ENCODE results near the gene KLF11.

The KLF11 gene

DNA sequence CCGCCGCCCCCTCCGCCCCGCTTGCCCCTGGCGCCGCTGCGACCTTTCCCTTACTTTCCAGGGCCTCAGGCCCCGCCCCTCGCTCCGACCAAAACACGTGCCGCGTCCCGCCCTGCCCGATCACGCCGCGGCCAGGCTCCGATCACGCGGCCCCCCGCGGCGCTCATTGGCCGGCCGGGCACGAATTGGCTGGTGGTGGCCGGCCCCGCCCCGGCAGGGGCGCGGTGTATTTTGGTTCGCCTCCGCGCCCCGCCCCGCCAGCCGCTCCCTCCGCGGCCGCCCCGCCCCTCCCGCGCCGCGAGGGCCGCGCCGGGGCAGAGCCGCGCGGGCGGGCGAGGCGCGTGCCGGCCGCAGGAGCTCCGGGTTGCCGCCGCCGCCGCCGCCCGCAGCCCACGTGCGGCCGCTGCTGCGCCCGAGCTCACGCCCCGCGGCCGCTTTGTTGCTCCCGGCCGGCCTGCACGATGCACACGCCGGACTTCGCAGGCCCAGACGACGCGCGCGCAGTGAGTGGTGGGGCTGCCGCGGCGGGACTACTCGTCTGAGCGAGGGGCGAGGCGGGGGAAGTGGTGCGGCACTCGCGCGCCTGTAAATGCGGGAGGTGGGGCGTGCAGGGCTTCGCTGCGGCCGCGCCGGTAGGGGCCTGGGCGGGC lies at the start of gene KLF11:
Gene KLF11 (plus strand): TSS at position 295 of the 650 bp plus-strand sequence. CDS start 167 bp downstream, at position 462.
- no peak for FAIRE-seq

DNA sequence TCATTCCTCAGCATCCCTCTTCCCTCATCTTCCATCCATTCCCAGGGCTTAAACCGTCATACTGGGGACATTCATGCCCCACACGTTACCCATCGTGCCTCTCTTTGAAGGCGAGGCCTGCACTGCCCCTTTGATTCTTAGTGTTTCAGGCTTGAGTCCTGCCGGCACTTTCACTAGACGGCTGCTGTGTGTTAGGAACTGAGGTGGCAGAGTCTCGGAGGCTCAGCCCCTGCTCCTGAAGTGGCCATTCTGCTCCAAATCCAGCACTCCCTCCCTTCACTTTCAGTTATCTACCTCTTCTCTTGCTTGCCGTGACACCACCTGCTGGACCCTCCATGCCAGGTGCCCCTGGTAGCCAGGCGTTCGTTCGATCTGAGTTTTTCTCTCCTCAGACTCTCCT lies 48.9 kb upstream of the KLF11 start:
- FAIRE-seq = no peak

DNA sequence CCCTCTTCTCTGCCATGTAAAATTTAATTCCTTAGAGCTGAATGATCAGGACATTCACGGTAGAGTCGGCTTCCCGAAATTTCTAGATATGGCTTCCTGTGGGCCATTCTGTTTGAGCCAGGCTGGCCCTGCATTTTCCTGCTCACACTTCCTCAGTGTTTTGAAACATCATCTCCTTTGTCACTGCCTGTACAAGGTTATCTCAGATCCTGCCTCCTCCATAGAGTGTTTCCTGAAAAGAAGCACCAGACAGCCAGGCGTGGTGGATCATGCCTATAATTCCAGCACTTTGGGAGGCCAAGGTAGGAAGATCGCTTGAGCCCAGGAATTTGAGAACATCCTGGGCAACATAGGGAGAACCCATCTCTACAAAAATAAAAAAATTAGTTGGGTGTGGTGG lies 48.3 kb upstream of the KLF11 start:
- no peak for FAIRE-seq

DNA sequence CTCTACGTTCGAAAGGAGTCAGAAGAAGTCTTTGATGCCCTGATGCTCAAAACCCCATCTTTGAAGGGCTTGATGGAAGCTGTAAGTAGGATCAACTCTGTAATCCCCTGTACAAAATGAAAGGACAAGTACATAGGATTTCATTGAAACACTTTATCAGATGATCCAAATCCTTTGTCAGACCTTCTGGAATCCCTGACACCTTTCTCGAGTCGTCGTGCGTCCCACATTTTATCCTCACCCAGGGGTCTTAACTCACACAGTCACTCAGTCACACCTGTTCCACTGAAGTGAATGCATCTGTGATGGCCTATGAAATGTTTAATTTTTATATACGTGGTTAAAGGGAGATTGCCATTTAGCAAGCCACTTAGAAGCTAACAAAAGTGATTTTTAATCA lies 47.0 kb upstream of the KLF11 start:
- no peak for FAIRE-seq

DNA sequence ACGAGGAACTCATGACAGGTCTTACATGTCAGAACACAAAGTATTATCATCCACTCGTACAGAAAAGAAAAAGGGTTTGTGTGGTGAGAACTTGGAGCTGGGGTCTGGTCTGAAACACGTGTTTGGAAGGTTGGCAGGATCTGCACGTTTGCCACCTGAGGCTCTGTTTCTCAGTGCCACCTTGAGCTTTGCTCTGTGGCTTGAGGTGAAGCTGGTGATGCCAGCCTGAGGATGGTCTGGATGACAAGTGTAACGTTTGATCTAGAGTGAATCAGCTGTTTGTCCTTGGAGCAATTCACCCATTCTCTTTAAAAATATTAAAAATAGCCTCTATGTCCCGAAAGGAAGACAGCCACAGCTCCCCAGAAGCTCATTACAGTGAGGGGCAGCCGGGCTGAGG lies 45.4 kb upstream of the KLF11 start:
- no peak for FAIRE-seq

DNA sequence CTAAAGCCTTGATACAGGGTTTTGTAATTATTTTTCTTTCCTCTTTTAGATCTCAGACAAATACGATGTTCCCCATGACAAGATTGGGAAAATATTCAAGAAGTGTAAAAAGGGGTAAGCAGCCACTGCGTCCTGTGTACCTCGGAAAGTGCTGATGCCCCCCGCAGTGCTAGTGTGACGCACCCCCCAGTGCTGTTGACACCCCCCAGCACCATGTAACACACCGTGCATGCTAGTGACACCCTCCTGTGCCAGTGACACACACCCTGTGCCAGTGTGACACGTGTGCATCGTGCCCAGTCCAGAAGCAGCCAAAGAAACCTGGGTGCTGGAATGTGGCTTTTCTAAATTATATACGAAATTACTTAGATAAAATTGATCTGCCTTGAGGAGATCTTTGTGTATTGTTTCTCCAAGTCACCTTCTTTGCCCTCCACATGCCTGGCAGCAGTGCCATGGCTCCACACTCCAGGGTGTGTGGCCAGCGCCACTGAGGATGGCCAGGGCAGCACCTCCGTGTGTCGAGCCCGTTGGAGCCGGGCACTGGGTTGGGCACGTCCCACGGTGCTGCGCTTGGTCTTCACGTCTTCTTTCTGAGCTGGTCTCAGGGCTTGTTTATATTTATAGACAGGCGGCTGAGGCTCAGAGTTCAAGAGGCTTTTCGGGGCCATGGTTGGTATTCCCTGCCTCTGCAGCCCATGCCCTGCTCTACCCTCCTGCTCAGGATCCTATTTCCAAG lies 44.3 kb upstream of the KLF11 start:
- no peak for FAIRE-seq

DNA sequence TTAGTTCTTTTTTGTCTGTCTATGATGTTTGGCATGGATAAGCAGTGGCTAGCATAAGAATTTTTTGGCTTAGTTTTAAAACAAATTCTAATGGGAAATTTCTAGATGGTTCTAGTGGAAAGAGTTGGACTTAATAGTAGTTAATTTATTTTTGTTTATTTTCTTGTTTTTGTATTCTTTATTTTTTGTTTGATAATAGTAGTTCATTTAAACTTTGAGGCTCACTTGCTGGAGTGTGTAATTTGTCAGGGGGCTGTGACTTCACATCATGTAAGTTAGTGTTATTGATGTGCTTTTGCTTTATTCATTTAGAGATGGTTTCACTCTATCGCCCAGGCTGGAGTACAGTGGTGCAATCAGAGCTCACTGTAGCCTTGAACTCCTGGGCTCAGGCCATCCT lies 43.7 kb upstream of the KLF11 start:
- no peak for FAIRE-seq

DNA sequence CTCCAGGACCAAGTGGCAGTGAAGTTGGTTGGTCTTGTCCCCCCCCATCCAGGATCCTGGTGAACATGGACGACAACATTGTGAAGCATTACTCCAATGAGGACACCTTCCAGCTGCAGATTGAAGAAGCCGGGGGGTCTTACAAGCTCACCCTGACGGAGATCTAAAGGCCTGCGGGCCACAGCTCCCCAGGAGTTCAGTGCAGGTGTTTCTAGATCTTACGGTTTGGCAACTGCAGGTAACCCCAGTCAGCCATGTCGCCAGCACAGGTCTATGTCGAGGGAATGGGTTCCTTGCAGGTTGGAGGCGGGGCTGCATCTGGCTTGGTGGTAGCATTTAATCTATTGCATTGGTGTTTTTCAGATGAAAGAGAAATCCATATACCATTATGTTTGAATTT lies 42.8 kb upstream of the KLF11 start:
- no peak for FAIRE-seq

DNA sequence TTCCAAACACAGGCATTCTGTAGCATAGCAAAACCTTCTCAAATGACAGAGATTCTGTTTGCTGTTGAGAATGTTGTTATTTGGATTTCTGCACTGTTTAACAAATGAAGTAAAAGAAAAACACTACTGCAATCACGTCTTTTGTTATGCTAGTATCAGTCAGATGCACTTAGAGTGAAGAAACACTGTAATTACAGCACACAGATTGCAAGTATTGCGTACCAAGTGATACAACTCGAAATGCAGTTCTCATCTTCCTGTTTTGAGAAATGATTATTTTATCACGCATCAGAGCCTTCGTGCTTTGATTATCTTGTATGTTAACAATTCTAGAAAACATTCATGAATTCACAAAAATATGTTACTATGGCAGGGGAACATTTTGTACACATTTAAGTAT lies 41.8 kb upstream of the KLF11 start:
- no peak for FAIRE-seq

DNA sequence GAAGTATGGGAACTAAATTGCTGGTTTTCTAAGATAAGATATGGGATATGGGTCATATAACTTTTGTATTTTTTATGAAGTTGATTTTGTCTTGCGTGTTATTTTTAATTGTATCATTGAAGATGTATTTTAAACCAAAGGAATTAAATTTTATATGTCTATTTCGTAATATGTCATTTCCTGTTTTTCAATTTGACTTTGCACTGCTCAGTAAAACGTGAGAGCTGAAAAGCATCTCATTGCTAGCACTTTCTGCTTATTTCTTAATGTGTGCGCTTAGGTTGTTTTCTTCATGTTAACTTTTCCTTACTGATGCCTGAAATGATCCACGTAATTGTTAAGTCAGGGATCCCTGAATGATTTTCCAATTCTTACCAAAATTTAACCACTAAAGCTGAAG lies 41.2 kb upstream of the KLF11 start:
- FAIRE-seq = no peak

DNA sequence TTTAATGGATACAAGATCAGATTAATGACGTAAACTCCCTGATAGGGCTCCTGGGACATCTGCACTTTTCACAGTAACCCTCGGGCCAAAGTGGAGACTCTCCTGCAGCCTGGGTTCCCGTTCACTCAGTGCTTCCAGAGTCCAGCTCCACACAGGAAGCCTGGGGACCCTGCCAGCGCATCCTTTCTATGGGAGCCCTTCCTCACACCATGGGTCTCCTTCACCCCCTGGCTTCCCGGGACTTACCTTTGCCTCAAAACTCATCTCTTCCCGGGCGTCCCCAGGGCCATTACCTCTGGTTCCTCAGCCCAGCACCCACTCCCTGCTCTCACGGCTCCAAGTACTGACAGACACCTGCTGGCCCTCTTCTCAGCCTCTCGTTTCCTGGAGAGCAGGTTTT lies 40.7 kb upstream of the KLF11 start:
- FAIRE-seq = no peak

DNA sequence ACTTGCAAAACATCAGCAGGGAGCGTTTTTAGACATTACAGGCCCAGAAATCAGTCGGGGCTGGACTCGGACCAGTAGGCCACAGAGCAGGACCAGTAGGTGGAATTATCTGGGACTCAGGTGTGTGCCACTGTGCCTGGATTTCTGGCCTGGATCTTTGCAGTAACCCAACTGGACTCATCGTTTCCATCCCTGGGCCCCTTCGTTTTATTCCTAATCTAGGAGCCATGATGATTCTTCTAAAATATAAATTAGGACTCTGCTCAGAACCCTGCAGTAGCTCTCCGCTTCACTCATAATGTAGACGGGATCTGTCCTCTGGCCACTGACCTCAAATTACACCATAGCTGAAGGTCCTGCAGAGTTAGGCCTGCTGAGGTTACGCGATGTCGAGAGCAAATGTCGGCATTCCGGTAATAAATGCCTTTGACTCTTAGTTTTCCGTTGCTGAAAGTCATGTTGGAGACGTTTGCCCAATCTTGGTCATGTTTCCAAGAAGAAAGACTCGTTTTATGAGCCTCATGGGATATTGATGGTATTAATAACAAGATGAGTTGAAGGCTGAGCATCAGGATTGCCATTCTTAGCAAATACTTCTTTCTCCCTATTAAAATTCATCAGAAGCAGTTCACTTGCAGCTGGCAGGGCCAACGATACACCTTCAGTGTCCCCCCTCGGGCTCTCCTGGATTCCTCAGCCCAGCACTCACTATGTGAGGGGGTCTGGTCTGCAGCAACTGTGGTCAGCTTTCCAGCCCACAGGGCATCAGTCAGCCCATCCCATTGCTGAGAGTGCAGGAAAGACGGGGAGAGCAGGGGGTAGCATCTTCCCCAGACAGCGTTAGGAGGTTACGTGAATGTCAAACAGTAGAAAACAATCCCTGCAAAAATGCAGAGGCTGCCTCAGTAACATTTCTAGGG lies 39.9 kb upstream of the KLF11 start:
- FAIRE-seq = no peak

DNA sequence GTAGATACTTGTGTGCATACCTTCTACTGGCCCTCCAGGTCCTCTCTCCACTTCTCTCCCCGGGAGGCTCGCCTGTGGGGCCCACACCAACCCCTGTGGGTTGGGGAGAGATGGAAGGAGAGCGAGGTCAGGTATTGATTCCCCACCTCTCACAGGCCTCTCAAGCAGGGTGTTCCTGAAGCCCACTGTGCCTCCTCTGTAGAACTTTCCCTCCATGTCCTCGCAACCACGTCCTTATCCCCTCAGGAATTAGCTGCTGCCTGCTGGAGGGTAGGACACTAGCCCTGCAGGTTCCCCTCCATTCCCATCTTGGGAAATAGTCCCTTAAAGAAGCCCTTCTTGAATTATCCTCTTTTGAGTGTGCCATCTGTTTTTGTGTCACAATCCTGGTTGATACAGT lies 38.9 kb upstream of the KLF11 start:
- FAIRE-seq = no peak

DNA sequence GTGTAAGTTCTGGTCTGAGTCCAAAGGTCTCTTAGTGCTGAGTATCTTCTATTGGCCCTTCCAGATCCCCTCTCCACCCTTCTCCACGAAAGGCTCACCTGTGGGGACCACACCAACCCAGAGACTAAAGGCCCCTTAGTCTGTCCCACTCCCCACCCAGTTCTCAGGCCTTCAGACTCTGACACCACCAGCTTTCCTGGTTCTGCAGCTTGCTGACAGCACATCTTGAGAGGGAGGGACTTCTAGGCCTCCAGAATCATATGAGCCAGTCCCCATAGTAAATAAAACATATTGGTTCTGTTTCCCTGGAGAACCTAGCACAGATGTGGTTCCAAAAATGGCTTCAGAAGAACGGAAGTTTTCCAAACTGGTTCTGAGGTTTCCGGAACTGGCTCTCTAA lies 38.5 kb upstream of the KLF11 start:
- FAIRE-seq = no peak

DNA sequence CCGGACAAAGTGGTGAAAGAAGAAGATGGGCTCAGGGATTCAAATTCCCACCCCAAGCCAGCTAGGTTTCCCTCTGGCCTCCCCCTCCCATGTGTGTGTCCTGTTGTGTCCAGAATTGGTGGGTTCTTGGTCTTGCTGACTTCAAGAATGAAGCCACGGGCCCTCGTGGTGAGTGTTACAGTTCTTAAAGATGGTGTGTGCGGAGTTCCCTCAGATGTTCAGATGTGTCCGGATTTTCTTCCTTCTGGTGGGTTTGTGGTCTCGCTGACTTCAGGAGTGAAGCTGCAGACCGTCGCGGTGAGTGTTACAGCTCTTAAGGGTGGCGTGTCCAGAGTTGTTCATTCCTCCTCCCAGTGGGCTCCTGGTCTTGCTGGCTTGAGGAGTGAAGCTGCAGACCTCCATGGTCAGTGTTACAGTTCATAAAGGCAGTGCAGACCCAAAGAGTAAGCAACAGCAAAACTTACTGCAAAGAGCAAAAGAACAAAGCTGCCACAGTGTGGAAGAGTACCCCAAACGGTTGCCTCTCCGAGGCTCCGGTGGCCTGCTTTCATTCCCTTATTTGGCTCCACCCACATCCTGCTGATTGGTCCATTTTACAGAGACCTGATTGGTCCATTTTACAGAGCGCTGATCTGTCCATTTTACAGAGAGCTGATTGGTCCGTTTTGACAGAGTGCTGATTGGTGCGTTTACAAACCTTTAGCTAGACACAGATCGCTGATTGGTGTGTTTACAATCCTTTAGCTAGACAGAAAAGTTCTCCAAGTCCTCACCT lies 37.7 kb upstream of the KLF11 start:
- no peak for FAIRE-seq

DNA sequence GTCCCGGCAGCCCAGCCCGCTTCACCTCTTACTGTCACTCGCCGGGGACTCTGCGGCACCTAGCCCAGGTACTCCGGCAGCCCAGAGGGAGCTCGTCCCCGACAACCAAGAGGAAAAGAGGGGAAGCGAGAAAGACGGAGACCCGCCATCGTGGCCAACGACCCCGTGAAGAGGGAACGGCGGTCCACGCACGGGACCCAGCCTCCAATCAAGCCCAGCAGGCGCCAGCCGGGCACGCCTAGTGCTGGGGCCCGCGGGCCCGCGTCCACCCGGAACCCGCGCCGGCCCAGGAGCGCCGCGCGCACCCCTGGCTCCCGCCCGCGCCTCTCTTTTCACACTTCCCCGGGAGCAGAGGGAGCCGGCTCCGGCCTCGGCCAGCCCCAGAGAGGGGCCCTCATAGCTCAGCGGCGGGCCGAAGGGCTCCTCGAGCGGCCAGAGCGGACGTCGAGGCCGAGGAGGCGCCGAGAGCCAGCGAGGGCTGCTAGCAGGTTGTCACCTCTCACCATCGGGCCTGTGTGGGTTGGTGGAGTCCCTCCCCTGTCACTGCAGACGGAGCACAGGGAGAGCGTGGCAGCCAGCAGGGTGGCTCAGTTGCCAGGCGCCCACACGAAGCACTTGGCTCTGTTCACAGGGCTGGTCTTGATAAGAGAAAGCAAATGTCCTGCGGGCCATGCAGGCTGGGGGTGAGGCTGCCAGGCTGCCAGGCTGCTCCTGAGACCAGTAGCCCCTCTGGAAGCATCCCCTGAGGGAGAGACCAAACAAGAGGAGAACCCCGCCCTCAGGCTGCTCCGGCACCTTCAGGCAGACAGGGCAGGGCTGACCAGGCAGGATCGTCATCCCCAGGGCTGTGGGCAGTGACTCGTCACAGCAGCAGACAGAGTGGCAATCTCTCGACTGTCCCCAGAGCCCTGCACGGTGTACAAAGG lies 36.9 kb upstream of the KLF11 start:
- FAIRE-seq = no peak

DNA sequence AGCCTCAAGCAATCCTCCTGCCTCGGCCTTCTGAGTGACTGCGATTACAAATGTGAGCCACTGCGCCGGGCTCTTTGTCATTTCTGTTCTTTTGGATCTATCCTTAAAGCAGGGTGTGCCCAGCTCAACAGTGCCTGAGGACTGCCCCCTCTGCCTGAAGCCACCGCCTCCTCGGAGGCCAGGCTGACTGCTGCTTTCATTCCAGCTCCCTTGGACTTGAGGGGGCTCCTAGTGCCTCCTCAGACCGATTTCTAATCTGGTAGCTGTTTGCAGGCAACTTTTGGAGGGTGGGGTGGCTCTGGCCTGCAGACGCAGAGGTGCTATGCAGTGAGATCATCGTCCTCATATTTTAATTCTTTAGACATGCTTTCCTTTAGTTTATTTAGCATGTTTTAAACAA lies 35.9 kb upstream of the KLF11 start:
- no peak for FAIRE-seq

DNA sequence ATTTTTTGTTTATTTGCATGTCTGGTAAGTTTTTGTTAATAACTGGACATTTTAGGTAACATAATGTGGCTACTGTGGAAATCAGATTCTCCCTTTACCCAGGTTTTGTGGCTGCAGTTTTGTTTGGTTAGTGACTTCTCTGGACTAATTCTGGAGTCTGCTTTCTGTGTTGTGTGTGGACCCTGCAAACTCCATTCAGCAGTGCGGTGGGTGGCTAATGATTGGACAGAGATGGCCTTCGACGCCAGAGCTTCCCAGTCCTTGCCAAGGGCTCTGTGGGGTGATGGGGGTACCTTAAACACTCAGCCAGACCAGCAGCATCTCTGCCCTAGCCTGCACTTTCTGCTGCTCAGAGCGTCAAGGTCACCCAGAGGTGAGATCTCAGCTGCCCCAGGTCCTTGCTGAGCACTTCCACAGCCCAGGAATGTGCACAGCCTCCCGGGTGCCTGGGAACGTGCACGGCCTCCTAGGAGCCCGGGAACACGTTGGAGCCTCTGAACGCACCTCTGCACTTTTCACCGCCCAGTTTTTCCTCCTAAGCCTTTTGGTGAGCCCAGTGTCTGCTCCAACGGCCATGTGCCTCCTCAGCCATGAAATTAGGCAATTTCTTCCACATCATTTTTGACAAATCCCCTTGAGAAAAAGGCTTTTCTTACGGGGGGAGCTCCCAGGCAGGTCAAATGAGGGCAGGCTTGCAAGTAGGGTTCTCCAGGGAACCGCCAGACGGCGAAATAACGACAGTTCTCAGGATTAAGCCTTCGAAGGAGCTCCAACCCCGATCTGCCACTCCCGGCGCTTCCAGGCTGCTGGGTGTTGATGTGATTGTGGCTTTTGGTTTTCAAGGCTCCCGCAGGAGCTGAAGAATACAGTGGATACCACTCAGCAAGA lies 35.2 kb upstream of the KLF11 start:
- FAIRE-seq = no peak

DNA sequence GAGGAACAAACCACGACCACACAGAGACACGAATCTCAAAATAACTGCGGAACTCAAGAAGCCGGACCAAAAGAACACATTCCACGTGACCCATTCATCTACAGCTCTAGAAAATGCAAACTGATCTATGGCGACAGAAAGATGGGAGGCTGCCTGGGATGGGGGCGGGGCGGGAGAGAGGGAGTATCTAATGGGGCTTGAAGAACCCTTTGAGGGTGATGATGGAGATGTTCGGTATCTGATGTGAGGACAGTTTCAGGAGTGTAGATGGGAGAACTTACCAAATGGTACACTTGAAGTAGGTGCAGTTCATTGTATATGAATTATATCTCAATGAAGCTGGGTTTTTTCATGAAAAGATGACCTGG lies 34.6 kb upstream of the KLF11 start:
- no peak for FAIRE-seq

DNA sequence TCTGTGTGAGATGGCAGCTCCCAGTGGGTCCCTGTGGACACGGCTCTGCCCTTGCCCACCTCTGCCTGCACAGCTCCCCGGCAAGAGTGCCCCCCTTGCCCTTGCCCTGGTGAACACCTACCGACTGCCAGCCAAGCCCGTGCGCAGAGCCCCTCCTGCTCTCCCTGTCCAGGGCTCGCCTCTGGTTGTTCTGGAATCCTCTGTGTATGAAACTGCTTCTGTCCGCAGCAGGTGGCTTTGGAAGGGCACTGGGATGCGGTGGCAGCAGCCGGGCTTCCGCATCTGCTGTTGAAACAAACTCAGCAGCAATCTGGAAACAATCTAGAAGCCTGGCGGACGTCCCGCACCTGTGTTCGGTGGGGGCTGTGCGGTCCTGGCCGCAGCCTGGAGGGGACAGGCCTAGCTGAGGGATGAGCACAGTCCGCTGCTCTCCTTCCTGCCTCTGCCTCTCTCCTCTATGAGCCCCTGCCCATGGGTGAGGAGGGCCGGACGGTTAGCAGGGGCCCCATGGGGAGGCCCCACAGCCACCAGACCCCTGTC lies 34.0 kb upstream of the KLF11 start:
- no peak for FAIRE-seq

All from colon (tissue), 2 donors.